ENCODE data around the gene NPAS3. TPM values are rescaled to one million over a fixed set of nuclear protein-coding genes. Genes with fewer than 3 reads are reported as not detected.

Gene NPAS3
- total and polyA plus RNA-seq, 2 of the 8 experiments (the other 6 are each of a cell fraction or from before 2014, with no cell fraction given), result 0.11 to 0.60 TPM

DNA sequence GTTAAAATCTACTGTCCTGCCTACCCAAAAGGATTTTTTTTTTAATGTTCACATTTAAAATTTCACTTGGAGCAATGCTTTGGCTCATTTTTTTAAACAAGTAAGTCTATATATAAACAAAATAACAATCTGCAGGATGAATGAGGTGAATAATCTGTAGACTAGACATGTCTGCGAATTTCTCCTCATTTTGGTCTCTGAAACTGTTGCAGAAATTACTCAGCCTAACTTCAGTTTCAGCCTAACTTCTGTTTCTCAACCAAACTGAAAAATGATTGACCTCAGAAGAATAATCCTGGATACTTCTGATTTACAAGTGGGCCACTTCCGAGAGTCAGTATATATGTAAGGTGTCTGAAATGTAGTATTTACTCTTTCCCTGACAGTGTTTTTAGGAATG lies 39.8 kb upstream of the NPAS3 start:
- no peak overlapping the region for H2BK120ac ChIP-seq (replicated peaks; ENCODE audit: low read depth, low read length)
- H2BK12ac ChIP-seq (ENCODE audit: low read depth, low read length), result no peak overlapping the region
- no peak for FAIRE-seq
- H3K9me3 ChIP-seq (ENCODE audit: insufficient read depth in 2 of 2, low read depth in 1 of 2, low read length in 1 of 2), result no peaks in the 10 kb centered on the region
- no peak overlapping the region for H2AFZ ChIP-seq (ENCODE audit: low read length)
- no peaks in the 10 kb centered on the region for H4K20me1 ChIP-seq (replicated peaks in 1 of 2; ENCODE audit: control insufficient read depth in 1 of 2, insufficient read depth in 2 of 2, low read length in 2 of 2)
- ChIA-PET CTCF (ENCODE audit: partially characterized antibody) (no interaction called here), POLR2A (ENCODE audit: partially characterized antibody) (no interaction called here)
- no peaks in the 10 kb centered on the region for H3K4me1 ChIP-seq (replicated peaks in 1 of 4; ENCODE audit: control insufficient read depth in 3 of 4, insufficient read depth in 4 of 4, low read length in 3 of 4)
- no peaks in the 10 kb centered on the region for H3K79me1 ChIP-seq (ENCODE audit: low read depth, low read length)
- H3K18ac ChIP-seq (ENCODE audit: extremely low read depth, low read length), result no peak overlapping the region
- no peaks in the 10 kb centered on the region for H3K27me3 ChIP-seq (replicated peaks in 1 of 4; ENCODE audit: control insufficient read depth in 3 of 4, extremely low read depth in 1 of 4, insufficient read depth in 3 of 4, low read length in 3 of 4)
- no peak overlapping the region for H2BK15ac ChIP-seq (ENCODE audit: low read length)
- no peak overlapping the region for H3K4me2 ChIP-seq (ENCODE audit: insufficient read depth in 1 of 2, low read depth in 2 of 2, low read length in 2 of 2)
- no peak overlapping the region for H3K4me3 ChIP-seq (ENCODE audit: extremely low read depth in 1 of 4, insufficient read depth in 2 of 4, low read depth in 3 of 4, low read length in 4 of 4)
- no peak overlapping the region for H3K9ac ChIP-seq (replicated peaks in 1 of 4; ENCODE audit: extremely low read depth in 1 of 4, low read depth in 3 of 4, low read length in 3 of 4)
- H2AK5ac ChIP-seq (ENCODE audit: low read depth, low read length), result no peak overlapping the region
- no peak overlapping the region for H4K91ac ChIP-seq (replicated peaks; ENCODE audit: insufficient read length, low read length)
- DNase-seq (ENCODE audit: low read depth in 1 of 2, low spot score in 2 of 2), result no peak
- no peak overlapping the region for H3K27ac ChIP-seq (ENCODE audit: low read depth, low read length)
- no peaks in the 10 kb centered on the region for H3K36me3 ChIP-seq (ENCODE audit: control insufficient read depth in 2 of 4, insufficient read depth in 4 of 4, low read length in 3 of 4)
- H4K8ac ChIP-seq (ENCODE audit: extremely low read depth, insufficient read depth, low read length), result no peak overlapping the region
- no peak overlapping the region for H4K5ac ChIP-seq (ENCODE audit: insufficient read length, low read depth, low read length)
- no peak overlapping the region for H3K4ac ChIP-seq (replicated peaks; ENCODE audit: insufficient read length, low read depth, low read length)
- no peak overlapping the region for H2BK20ac ChIP-seq (ENCODE audit: low read length)
- H3K79me2 ChIP-seq (ENCODE audit: control insufficient read depth in 1 of 2, insufficient read depth in 2 of 2, low read length in 2 of 2), result no peaks in the 10 kb centered on the region
- WGBS, 2 experiments (ENCODE audit: extremely low coverage in 1 of 2, insufficient coverage in 1 of 2, insufficient read length in 1 of 2, insufficient replicate concordance in 2 of 2, low coverage in 1 of 2, low lambda C conversion rate in 2 of 2, missing lambda C conversion rate in 1 of 2), result 92% methylated on average over 2 of the region's 2 CpGs; no CpG with 5 or more reads in 1 of the 2 experiments
- H3K14ac ChIP-seq (ENCODE audit: insufficient read length), result no peak overlapping the region
- no peak overlapping the region for H2BK5ac ChIP-seq (ENCODE audit: low read depth, low read length)
- no peak overlapping the region for H3K56ac ChIP-seq (replicated peaks; ENCODE audit: insufficient read length, low read depth, low read length)
- H3K23ac ChIP-seq (ENCODE audit: insufficient read length), result no peak overlapping the region
- H3K23me2 ChIP-seq (ENCODE audit: low read depth, low read length), result no peaks in the 10 kb centered on the region
- TF ChIP-seq KDM1A (IDR thresholded peaks at IDR 0.05; ENCODE audit: borderline replicate concordance, low read length) (no peak), GABPA (IDR thresholded peaks at IDR 0.05; ENCODE audit: borderline replicate concordance, insufficient read depth, low read length) (no peak), CEBPB (IDR thresholded peaks at IDR 0.05; ENCODE audit: low read depth, low read length) (no peak), CREB1 (IDR thresholded peaks at IDR 0.05) (no peak)

Measured in H1 (cell line).